Right atrium auricular region (tissue), 2 donors: Measurements from ENCODE around the gene WNT9B. TPM values are rescaled to one million over a fixed set of nuclear protein-coding genes. Genes with fewer than 3 reads are reported as not detected.

ENCODE experiments used
- DNase-seq: peaks from one replicate; pipeline ENCODE4 v3.0.0-alpha.2; 2019; ENCODE audit warnings: low spot score
- H3K27ac ChIP-seq, 2 donors: fragments of 200-600 bp; sonication (generic); 1 replicate in 1 of 2; 2 replicates in 1 of 2; pipeline ENCODE4 v1.5.1; 2016 to 2019
- H3K27me3 ChIP-seq, 2 donors: fragments of 200-600 bp; sonication (generic); one replicate each; pipeline versions ENCODE4 v1.5.1 to v1.6.0; 2017 to 2019
- H3K36me3 ChIP-seq: fragments of 200-600 bp; sonication (generic); one replicate; pipeline ENCODE4 v1.5.1; 2016
- H3K4me1 ChIP-seq, 2 donors: fragments of 200-600 bp; sonication (generic); one replicate each; pipeline versions ENCODE4 v1.5.1 to v1.6.0; 2017 to 2019
- H3K4me3 ChIP-seq, 2 donors: fragments of 200-600 bp; sonication (generic); 1 replicate in 1 of 2; 2 replicates in 1 of 2; pipeline ENCODE4 v1.5.1; 2017 to 2019; ENCODE audit warnings: mild to moderate bottlenecking in 1 of 2, moderate library complexity in 1 of 2
- H3K9me3 ChIP-seq, 2 donors: fragments of 200-600 bp; sonication (generic); one replicate each; pipeline ENCODE4 v1.5.1; 2019
- total RNA-seq, 2 donors: library from RNA; depleted of rRNA; stranded (reverse); fragments of >200 nt; gene quantifications; one replicate each; pipeline ENCODE4 v1.1.0, GENCODE V29; 2016
- TF ChIP-seq, protein P1 (sequence below), 2 donors: fragments of 200-600 bp; sonication (generic); IDR thresholded peaks; one replicate each; pipeline ENCODE4 v1.5.1; 2019; ENCODE audit warnings: antibody characterized with exemption in 2 of 2

The WNT9B gene
- total RNA-seq, 2 donors from 2014 or later, result 2.4 to 22.1 TPM

DNA sequence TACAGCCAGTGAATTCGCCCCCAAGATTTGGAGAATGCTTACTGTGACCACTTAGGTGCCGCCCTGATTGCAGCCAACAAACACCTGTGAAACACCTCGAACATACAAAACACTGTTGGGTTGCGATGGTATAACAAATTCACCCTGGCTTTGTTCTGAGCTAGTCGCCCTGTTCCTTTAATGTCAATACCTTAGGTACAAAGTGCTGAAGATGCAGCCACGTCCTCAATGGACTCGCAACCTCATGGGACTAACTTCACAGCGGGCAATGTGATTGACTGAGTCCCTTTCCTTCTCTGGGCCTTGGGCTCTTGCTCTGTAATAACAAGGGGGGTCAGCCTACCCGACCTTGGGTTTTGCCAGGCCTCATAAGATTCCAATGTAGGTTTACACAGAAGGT, 42.6 kb downstream of the WNT9B start:
- H3K27ac ChIP-seq, result no peak overlapping the region
- TF ChIP-seq, protein P1, sequence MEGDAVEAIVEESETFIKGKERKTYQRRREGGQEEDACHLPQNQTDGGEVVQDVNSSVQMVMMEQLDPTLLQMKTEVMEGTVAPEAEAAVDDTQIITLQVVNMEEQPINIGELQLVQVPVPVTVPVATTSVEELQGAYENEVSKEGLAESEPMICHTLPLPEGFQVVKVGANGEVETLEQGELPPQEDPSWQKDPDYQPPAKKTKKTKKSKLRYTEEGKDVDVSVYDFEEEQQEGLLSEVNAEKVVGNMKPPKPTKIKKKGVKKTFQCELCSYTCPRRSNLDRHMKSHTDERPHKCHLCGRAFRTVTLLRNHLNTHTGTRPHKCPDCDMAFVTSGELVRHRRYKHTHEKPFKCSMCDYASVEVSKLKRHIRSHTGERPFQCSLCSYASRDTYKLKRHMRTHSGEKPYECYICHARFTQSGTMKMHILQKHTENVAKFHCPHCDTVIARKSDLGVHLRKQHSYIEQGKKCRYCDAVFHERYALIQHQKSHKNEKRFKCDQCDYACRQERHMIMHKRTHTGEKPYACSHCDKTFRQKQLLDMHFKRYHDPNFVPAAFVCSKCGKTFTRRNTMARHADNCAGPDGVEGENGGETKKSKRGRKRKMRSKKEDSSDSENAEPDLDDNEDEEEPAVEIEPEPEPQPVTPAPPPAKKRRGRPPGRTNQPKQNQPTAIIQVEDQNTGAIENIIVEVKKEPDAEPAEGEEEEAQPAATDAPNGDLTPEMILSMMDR (IDR thresholded peaks at IDR 0.05), result no peak
- H3K4me1 ChIP-seq, result no peaks in the 10 kb centered on the region
- DNase-seq, result no peak
- H3K36me3 ChIP-seq, result no peaks in the 10 kb centered on the region
- H3K4me3 ChIP-seq, result no peak overlapping the region
- no peaks in the 10 kb centered on the region for H3K27me3 ChIP-seq
- H3K9me3 ChIP-seq, result peaks cover 0 to 7% of the 10 kb centered on the region in 2 donors

DNA sequence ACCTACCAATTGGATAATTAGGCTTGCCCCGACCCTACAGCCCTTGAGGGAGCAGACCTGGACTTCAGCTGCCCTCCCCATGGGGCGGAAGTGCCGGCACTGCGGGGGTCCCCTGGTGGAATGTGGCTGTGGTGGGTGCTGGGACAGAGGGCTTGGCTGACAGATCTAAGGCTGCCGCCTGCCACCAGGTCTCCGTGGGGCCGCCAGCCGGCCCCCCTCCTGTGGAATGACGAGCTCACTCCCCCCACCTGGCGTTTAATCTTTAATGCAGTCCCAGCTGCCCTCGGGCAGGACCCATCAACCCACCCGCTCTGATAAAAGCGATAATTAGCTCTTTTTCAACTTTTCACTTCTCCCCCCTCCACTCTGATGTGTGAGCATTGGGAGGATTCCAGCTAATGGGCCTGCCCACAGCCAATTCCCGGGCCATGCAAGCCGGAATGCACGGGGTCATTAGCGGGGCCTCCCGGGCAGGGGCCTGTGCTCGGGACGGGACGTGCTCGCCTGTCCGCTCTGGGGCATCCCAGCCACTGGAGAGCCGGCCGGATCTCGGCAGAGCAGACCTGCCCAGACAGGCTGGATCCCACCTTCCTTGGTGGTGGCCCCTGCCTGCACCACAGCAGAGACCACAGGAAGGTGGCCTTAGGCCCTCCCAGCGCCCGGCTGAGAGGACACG, 43.2 kb downstream of the WNT9B start:
- Histone ChIP-seq H3K4me3 (no peak overlapping the region), H3K27me3 (no peaks in the 10 kb centered on the region), H3K4me1 (no peaks in the 10 kb centered on the region), H3K9me3 (peaks cover 0 to 8% of the 10 kb centered on the region in 2 donors), H3K36me3 (no peaks in the 10 kb centered on the region), H3K27ac (no peak overlapping the region)
- DNase-seq, result no peak
- TF ChIP-seq, protein P1 (IDR thresholded peaks at IDR 0.05), result no peak

DNA sequence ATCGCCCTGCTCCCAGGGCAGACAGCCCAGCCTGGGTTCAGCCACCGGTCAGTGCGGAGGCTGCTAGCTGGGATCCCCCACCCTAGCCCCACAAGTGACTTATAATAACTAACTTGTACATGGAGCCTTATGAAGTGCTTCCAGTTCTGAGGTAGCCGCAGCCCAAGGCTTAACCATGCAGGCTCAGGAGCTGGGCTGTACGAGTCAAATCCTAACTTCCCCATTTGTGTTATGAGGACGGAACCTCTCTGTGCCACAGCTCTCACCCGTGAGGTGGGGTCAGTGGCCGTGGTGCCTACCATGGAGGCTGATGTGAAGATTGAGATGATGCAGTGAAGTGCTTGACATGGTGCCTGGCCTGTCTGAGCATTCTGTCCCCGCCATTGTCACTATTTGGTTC, 43.8 kb downstream of the WNT9B start:
- TF ChIP-seq, protein P1 (IDR thresholded peaks at IDR 0.05), result no peak
- Histone ChIP-seq H3K4me3 (no peak overlapping the region), H3K27ac (no peak overlapping the region), H3K36me3 (no peaks in the 10 kb centered on the region), H3K9me3 (peaks cover 0 to 8% of the 10 kb centered on the region in 2 donors), H3K27me3 (no peaks in the 10 kb centered on the region), H3K4me1 (no peaks in the 10 kb centered on the region)
- no peak for DNase-seq

DNA sequence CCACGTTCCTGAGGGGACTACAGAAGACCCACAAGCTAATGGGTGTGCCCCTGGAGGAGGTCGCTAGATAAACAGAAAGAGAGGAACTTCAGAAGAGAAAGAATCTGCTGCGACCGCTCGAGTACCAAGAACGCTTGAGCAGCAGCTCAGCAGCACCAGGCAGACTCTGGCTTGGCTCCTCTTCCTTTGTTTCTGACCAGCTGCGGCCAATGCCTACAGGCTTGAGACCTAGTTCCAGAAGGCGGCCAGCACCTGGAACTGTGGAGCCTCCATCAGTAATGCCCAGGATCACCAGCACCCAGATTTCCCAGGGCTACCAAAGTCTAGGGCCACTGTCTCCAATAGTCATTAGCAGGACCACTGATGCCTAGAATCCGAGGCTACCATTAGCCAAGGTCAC, 45.6 kb downstream of the WNT9B start:
- peaks cover 0 to 8% of the 10 kb centered on the region in 2 donors for H3K9me3 ChIP-seq
- no peaks in the 10 kb centered on the region for H3K4me1 ChIP-seq
- no peak overlapping the region for H3K27ac ChIP-seq
- H3K4me3 ChIP-seq, result no peak overlapping the region
- TF ChIP-seq, protein P1 (IDR thresholded peaks at IDR 0.05), result no peak
- no peaks in the 10 kb centered on the region for H3K36me3 ChIP-seq
- H3K27me3 ChIP-seq, result no peaks in the 10 kb centered on the region
- no peak for DNase-seq

DNA sequence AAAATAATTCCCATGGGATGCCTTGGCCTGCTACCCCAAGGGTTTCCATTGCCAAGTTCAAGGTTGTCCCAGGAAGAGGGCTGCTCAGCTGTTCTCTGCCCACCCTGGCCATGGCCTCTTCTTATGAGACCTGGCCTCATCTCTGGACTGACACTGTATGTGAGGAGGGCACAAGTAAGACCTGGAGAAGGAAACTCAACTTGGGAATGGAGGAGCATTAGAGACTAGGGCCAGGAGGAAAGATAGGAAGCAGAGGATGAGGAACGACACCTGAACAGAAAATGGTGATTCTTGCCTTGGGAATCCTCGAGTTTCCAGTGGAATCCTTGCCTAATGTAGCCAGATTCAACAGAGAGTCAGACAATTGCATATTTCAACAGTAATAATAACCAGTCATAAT, 47.0 kb downstream of the WNT9B start:
- TF ChIP-seq, protein P1 (IDR thresholded peaks at IDR 0.05), result no peak
- Histone ChIP-seq H3K27ac (no peak overlapping the region), H3K36me3 (no peaks in the 10 kb centered on the region), H3K4me1 (no peaks in the 10 kb centered on the region), H3K9me3 (peaks cover 0 to 8% of the 10 kb centered on the region in 2 donors), H3K27me3 (no peaks in the 10 kb centered on the region), H3K4me3 (no peak overlapping the region)
- no peak for DNase-seq

DNA sequence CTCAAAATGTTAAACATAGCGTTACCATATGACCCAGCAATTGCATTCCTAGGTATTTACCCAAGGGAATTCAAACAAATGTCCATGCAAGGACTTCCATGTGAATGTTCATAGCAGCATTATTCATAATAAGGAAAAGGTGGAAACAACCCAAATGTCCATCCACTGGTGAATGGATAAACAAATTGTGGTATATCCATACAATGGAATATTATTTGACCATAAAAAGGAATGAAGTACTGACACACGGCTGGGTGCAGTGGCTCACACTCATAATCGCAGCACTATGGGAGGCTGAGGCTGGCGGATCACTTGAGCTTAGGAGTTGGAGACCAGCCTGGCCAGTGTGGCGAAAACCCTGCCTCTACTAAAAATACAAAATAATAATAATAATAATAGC, 47.5 kb downstream of the WNT9B start:
- no peak for DNase-seq
- Histone ChIP-seq H3K4me3 (no peak overlapping the region), H3K9me3 (peaks cover 0 to 8% of the 10 kb centered on the region in 2 donors), H3K4me1 (no peaks in the 10 kb centered on the region), H3K27me3 (no peaks in the 10 kb centered on the region), H3K27ac (no peak overlapping the region), H3K36me3 (no peaks in the 10 kb centered on the region)
- TF ChIP-seq, protein P1 (IDR thresholded peaks at IDR 0.05), result no peak
